Measurements from ENCODE around the gene DNAH10.
"Not testable (repeated sequence)": the region's sequence is repeated elsewhere in the genome, so short reads cannot be mapped to it uniquely, and the experiment has no call there.

The DNAH10 gene

DNA sequence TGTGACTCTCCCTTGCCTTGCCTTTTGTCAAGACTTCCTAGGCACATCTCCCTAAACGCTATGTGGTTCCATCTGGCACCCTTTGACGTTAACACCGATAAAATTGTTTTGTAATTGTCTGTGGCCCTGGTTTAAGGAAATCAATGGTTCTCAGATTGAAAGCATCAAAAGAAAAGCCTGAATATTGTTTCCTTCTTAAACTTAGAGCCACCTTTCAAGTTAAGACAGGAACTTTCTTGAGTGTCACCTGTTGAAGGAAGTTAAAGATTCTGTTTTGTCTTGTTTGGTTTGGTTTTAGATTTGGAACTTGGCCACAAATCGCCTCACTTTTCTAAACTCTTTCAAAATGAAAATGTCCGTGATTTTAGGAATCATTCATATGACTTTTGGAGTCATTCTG is 14.8 kb upstream of the DNAH10 start:
- no peak for DNase-seq

DNA sequence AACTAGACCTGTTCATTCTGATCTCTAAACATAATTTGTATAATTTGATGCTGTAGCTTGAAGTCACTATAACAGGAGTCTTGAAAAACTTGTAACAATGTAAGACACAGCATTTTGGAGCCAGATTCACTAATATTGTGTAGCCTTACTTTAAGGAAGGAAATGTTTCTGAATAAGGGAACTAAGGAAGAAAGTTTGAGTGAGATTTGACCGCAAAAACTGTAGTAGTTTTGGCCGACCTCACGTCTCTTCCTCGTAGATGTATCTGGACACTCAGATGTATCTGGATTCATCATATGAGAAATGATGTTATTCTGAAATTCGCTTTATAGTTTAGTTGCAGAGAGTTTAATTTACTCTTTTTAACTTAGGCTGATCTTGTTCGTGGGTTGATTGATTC is 13.9 kb upstream of the DNAH10 start:
- DNase-seq: no peak

DNA sequence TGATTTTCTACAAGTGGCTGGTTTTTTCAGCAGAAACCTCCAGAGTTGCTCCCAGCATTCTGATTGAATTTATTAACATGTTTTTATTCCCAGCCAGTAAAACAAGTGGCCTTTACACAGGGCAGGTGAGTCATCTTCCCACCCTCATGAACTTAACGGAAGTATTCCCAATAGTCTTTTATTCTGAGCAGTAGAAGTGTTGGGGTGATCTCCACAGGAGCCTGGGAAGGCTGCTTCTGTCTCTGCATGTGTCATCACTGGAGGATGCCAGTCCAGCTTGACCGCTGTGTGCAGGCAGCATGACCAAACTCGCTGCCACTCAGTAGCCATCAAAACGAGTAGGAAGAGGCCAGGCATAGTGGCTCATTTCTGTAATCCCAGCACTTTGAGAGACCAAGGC is 13.4 kb upstream of the DNAH10 start:
- DNase-seq: no peak

DNA sequence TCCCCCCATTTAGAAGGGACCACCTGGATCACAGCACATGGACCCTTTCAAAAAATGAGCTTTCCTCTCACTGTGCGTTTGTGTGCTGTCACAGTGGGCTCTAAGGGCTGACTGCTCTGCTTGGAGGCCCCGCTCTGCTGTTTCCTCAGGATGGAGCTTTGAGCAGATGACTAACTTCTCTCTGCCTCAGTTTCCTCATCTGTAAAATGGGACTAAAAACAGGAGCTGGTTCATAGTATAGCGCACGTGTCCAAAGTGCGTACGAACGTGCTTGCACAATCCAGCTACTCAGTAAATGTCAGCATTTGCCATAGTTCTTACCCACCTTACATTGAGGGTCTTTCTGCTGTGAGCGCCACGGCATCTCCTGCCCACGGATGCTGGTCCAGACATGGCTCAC is 12.7 kb upstream of the DNAH10 start:
- no peak for DNase-seq

DNA sequence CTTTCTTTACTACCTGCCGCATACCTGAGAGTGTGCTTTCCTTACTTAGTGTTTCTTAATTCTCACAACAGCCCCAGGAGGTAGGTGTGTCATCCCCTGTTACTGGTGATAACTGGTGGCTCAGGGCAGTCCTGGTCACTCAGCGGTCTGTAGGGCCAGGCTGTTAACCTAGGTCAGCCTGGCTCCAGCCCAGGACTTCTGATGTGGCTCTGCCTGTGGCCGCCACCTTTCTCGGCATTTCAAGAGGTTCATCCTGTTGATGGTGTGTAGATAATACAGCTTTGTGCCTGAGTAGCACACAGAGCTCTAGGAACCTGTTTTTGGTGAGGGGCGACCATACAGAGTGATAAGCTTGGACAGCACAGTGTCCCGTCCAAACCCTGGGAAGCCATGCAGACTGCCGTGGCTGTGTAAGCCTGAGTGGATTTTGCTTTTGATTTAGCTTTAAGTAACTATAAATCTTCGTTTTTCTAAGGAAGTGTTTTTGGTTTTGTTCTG is 11.9 kb upstream of the DNAH10 start:
- DNase-seq: no peak

DNA sequence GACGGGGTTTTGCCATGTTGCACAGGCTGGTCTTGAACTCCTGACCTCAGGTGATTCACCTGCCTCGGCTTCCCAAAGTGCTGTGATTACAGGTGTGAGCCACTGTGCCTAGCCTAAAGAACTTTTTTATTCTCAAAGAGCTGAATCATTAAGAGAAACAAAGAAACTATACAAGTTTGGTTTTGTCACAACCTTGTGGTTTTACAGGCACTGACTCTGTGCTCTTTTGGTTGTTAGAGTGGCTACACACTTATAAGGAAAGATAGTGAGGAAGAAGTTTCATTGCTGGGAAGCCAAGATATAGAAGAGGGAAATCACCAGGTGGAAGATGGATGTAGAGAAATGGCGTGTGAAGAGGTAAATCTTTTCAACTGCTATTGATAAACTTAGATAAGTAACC is 10.1 kb upstream of the DNAH10 start:
- DNase-seq: no peak

DNA sequence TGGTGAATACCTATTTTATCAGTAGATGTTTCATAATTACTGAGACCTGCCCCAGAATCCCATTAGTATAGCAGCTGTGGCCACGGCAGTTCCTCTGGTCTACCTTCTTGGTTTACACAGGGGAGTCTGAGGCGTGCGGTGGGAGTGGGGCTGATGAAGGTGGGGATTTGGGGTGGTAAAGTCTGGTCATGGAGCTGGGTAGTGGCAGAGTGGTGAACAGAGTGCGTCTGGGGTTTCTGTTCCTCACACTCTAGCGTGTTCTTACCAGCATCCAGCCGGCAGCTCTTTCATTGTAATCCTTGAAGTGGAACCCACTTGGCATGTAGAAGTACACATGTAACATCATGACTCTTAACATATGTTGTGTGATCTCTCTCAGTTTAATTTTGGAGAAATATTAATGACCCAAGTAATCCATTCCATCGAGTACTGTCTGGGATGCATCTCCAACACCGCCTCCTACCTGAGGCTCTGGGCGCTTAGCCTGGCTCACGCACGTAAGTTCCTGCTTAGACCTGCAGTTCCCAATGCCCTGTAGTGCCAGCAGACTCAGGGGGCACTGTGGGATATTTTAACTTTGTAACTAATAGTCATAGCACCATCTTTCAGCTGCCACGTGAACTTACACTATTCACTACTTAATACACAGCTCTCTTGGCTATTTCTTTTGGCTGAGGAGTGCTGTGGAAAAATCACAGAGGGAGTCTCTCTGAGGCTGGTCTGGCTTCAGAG is 7.9 kb upstream of the DNAH10 start:
- no peak for DNase-seq

DNA sequence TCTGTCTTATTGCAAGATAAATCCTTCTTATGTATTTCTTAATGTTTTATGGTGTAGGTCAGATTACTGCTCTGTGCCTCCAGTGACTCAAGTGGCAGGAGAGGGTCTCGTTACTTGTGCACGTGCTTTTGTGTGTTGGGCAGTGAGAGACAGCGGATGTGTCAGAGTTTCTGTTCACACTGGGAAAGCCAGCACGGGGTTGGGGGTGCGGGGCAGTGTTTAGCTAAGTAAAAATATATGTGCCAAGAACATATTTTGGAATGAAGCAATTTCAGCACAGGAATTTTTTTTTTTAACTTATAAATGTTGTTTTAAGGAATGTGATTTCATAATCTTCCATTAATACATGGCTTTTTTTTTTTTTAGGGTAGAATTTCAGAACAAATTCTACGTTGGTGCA is 4.5 kb upstream of the DNAH10 start:
- DNase-seq: no peak

DNA sequence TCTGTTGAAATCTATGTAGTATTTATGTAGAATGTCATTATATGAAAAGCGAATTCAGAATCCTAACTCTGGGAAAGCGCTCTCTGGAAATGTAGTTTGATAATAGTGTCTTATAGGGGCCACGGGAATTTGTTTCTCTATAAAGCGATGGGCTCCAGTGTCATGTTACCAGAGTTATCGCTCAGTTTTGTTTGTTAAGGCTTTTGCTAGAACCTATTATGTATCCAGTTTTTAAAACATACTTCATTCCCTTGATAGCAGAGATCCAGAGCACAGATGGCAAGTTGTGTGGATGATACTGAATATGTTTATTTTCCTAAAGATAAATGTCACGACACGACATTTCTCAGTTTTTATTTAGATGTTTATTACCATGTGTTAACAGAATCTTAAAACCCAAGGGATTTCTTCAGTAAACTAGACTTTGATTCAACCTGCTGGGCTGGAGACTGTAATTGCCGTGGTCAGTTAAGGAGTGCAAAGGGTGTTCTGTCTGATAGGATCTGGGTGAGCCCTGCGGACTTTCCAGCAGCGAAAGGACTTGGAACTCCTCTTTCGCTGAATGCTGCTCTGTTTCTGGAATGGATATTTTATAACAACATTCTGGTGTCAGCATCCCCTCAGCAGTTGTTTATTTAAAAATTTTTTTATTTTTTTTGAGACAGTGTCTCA is 1.7 kb upstream of the DNAH10 start:
- no peak for DNase-seq

DNA sequence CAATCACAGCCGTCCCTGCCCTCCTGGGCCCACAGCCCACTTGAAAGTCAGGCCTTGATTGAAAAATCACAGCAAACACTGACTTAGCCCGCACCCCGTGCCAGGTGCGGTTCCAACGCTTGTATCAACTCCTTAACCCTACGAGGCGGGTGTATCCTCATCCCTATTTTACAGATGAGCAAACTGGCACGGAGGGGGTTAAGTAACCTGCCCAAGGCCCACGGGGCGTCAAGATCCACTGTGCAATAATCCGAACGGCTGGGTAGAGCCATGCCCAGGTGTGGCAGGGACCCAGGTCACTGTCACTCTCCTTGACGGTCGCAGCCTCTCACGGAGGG is 583 bp downstream of the DNAH10 start:
- DNase-seq: no peak

DNA sequence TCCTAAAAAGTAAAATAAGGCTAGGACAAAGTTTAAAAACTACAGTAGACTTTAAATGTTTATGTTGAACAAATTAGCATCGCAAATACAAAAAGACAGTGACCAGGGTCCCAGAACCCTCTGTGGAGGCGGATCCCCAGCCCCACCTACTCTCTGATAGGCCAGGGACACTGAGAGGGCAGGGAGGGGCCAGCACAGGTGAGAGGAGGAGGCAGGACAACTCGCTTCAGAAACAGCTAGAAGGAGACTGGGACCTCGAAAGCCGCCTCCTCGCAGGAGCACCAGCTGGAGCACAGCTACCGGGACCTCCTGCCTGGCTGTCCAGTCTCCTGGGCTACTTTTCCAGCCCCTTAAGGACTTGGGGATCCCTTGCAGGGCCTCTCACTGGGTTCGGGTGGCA is 992 bp downstream of the DNAH10 start:
- DNase-seq: no peak

DNA sequence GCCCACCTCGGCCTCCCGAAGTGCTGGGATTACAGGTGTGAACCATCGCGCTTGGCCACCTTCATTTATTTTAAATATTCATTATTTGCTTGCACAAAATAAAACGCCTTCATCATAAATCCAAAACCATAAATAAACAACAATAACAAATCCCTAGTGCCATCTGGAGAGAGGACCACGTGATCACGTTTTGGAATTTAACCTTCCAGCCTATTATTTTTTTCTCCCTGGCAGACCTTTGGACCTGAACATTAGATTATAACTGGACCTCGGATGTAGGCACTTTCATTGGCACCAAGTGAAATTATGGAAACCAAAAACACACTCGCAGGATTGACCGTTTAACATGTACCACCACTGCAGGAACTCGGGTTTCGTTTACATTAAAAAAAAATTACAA is 2.0 kb downstream of the DNAH10 start:
- no peak for DNase-seq

DNA sequence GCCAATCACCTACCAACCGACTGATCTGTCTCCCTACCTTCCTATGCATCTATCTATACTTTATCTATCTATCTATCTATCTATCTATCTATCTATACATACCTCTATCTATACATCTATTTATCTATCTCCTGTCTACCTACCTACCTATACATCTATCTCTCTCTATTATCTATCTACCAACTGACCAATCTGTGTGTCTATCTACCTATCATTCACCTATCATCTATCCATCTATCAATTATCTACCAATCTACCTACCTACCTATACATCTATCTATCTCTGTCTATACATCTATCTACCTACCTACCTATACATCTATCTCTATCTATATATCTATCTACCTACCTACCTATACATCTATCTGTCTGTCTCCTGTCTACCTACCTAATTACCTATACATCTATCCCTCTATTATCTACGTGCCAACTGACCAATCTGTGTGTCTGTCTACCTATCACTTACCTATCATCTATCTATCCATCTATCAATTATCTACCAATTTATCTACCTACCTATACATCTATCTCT is 3.5 kb downstream of the DNAH10 start:
- DNase-seq: no peak

DNA sequence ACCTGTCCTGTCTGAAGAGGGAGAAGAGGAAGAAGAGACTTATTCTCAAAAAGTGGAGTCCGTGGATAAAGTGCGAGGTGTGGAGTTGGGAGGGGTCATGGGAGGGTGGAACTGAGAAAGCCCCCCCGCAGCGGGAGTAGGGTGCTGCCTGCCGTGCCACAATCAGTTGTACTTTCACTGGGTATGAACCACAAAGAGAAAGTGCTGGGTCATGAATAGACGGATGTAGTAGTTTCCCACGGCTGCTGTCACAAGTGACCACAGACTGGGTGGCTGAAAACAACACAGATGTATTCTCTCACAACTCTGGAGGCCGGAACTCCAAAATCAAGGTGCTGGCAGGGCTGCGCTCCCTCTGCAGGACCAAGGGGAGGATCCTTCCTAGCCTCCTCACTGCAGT is 5.5 kb downstream of the DNAH10 start:
- no peak for DNase-seq

DNA sequence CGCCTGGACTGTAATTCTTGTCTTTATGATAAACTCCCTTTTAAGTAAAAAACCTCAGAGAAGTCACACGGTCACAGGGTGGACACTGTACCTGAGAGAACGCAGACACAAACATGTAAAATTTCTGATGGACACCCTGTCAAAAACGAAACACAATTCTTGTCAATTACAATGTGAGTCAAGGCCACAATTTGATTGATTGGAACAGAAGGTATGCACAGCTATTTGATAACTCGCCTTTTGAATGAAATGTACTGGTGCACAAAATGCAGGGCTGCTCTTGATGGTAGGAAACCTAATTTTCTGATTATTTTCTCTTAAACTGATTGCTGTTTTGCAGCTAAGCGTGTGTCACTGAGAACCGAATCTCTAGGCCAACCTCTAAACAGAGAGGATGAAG is 9.2 kb downstream of the DNAH10 start:
- no peak for DNase-seq

DNA sequence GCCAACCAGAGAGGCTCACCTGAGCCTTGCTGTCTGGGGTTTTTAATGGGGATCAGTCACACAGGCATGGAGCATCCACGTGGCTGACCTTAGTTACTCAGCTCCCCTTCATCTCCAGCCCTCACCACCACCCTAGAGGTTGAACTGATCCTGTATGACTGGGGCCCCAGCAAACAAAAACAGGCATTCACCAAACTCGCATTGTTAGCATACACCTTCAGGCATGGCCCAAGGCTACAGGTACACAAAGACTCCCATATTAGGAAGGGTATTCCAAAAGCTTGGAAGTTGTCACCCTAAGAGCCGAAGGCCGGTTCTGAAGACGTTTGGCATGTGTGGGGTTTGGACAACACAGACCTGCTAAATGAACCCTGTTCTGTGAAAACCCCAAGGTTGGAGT is 10.0 kb downstream of the DNAH10 start:
- DNase-seq: no peak

DNA sequence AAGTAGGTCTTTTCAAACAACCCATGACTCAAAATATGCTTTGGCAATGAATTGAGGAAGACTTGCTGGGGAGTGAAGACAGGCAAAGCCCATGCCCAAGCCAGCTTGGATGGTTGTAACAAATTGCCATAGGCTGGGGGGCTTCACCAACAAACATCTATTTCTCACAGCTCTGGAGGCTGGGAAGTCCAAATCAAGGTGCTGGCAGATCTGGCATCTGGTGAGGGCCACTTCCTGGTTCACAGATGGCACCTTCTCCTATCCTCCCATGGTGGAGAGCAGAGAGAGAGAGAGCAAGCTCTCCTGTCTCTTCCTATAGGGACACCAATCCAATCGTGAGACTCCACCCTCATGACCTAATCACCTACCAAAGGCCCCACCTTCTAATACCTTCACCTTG is 11.3 kb downstream of the DNAH10 start:
- DNase-seq: no peak

DNA sequence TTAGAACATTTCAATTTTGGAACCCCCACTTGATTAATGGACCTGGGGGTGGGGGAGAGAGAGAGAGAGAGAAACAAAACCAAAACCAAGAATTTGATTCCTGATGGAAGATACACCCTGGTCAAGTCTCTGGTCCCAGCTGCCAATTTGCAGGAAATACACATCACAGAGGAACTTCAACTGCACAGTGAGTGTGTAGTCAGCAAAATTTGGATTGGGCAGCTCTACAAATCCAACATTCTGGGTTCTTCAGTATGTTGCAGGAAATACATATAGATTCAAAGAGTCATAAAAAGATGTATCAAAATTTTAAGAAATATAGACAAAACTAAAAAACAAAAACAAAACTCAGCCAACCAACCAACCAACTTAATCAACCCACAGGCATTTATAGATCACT is 17.4 kb downstream of the DNAH10 start:
- DNase-seq: no peak

DNA sequence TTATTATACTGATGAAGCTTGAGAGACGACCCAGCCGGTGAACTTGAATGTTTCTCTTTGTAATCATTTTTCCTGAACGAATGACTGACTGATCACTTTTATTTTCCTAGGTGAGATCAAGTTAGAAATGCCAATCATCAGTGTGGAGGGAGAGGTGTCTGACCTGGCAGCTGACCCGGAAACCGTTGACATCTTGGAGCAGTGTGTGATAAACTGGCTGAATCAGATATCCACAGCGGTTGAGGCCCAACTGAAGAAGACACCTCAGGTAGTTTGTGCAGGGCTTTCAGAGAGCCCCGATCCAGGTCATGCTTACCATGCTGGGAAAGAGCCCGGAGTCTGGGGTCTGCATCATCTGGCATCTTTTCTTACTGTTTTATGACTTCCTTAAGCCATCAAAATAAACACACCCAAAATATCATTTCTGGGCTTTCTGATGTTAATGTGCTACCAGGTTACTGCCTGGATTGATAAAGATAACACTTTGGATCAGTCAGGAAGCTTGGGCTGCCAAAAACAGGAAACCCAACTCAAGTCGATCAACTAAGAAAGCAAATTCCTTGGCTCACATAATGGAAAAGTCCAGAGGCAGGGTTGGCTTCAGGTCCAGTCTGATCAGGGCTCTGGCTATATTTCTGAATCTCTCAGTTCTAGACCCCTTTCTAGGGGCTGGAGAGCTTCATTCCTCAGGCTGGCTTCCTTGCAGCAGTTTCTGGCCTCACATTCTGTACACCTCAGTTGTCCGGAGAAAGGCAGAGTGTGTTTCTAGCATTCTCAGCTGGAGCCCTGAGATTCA is 21.1 kb downstream of the DNAH10 start:
- no peak for DNase-seq

DNA sequence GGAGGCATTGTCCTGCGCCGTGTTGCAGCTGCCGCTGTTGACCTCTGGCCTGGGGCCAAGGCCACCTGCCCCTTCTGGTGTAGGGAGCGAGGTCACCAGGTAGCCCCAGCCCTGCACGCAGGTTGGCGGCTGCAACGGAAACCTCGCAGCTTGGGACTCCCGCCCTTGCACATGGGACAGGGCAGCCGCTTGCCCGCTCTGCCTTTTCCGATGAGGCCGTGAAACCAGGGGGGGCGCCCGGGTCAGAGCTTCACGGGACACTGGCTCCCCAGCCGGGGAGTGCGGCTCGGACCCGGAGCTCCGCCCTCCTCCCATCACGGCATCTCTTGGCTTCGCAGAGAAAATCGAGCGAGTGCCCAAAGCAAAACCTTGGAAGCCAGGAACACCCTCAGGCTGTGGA is 25.4 kb downstream of the DNAH10 start:
- DNase-seq: no peak

DNA sequence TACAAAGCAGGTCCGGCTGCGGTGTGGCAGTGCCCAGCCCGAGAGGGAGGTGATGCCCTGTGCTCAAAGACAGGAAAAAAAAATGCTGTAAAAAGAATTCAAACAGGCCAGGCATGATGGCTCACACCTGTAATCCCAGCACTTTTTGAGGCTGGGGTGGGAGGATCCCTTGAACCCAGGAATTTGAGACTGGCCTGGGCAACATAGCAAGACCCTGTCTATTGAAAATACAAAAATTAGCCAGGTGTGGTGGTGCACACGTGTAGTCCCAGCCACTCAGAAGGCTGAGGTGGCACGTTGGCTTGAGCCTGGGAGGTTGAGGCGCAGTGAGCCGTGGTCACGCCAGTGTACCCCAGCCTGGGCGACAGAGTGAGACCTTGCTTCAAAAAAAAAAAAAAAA is 26.4 kb downstream of the DNAH10 start:
- no peak for DNase-seq

DNA sequence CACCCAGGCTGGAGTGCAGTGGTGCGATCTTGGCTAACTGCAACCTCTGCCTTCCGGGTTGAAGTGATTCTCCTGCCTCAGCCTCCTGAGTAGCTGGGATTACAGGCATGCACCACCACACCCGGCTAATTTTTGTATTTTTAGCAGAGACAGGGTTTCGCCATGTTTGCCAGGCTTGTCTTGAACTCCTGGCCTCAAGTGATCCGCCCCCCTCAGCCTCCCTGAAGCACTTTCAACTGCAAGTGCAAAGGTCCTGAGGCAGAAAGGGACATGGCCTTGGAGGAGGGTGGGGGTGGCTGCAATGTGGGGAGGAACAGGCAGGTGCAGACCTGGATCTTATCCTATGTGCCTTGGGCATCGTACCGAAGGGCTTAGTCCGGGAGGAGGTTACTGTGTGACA is 27.3 kb downstream of the DNAH10 start:
- not testable (repeated sequence) for DNase-seq

DNA sequence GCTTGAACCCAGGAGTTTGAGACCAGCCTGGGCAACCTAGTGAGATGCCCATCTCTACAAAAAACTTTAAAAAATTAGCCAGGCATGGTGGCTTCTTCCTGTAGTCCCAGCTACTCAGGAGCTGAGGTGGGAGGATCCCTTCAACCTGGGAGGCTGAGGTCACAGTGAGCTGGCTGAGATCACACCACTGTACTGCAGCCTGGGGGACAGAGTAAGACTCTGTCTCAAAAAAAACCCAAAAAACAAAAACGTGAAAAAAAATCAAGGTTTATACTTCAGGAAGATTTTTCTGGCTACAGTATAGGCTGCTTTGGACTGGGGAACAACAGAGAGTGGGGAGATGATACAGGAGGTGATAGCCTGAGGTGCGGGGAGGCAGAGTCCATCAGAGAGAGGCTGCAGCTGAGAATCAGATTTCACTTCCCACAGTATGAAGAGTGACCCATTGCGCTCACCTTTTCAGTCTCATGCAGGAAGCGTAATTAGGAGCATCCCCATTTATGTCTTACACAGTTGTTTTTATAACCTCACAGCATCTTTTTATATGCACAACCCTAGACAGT is 28.9 kb downstream of the DNAH10 start:
- DNase-seq: no peak
